T-helper 2 cell treated with Interferon-gamma antibody and Interleukin-4, amounts not matched to agents 5 μg/mL and 100 μg/mL, for 36 hours (primary cell): Measurements from ENCODE around the gene ANK3.

Experiments
- DNase-seq: peaks from one replicate; pipeline ENCODE4 v3.0.0; 2021; ENCODE audit warnings: low spot score
- H3K27ac Mint-ChIP-seq: one replicate; pipeline ENCODE4 v1.8.0; 2021; ENCODE audit warnings: mild to moderate bottlenecking, mixed read lengths
- H3K27me3 Mint-ChIP-seq: one replicate; pipeline ENCODE4 v1.8.0; 2021; ENCODE audit warnings: low read depth, mixed read lengths
- H3K36me3 Mint-ChIP-seq: one replicate; pipeline ENCODE4 v1.8.0; 2021; ENCODE audit warnings: low read depth, mixed read lengths
- H3K4me1 Mint-ChIP-seq: one replicate; pipeline ENCODE4 v1.8.0; 2021; ENCODE audit warnings: low read depth, mixed read lengths
- H3K4me3 Mint-ChIP-seq: one replicate; pipeline ENCODE4 v1.8.0; 2022; ENCODE audit warnings: mild to moderate bottlenecking, moderate library complexity, mixed read lengths
- H3K9me3 Mint-ChIP-seq: one replicate; pipeline ENCODE4 v1.8.0; 2021; ENCODE audit warnings: mixed read lengths

The ANK3 gene

DNA sequence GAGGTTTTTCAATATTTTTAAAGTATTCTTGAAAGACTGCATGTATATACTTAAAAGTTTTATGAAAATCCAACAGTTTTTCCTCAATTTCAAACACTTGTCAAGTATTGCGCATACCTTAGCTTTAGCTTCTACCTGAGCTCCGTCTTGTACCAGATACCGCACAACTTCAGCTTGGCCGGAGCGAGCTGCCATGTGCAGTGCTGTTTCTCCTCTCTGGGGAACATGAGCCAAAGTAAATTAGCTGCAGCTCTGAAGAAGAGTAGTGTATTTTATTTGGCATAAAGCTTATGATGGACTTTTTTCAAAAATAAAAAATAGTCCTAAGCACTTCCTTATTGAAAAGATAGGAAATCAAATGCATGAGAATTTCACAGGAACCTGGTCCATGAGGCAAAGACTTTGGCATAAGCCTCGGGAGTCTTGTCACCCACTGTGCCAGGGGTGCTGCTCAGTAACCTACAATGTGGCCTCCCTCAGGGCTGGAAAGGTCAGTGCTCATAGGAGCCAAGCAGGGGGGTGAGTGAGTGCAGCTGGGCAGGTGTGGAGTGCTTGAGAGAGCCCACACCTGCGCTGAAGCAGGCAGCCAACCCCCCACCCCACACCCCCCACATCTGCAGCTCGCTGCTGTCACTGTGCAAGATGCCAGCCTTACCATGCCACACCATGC lies 189.5 kb downstream of the ANK3 start:
- Mint-ChIP-seq H3K27me3 (no peaks in the 10 kb centered on the region), H3K27ac (no peak overlapping the region), H3K4me3 (no peak overlapping the region), H3K9me3 (no peaks in the 10 kb centered on the region), H3K36me3 (no peaks in the 10 kb centered on the region), H3K4me1 (no peaks in the 10 kb centered on the region)
- no peak for DNase-seq

- Mint-ChIP-seq H3K36me3 (no peaks in the 10 kb centered on the region), H3K27me3 (no peaks in the 10 kb centered on the region), H3K27ac (no peak overlapping the region), H3K9me3 (no peaks in the 10 kb centered on the region), H3K4me1 (no peaks in the 10 kb centered on the region), H3K4me3 (no peak overlapping the region)
- DNase-seq, result no peak
Measured at GRCh38 chr10:60197206-60197605, 192.5 kb downstream of the ANK3 start.

GRCh38 chr10:60194421-60194820 lies 195.3 kb downstream of the ANK3 start:
- no peak overlapping the region for H3K27ac Mint-ChIP-seq
- no peak overlapping the region for H3K4me3 Mint-ChIP-seq
- no peak for DNase-seq
- H3K27me3 Mint-ChIP-seq, result no peaks in the 10 kb centered on the region
- no peaks in the 10 kb centered on the region for H3K4me1 Mint-ChIP-seq
- H3K9me3 Mint-ChIP-seq, result peaks cover 4% of the 10 kb centered on the region
- H3K36me3 Mint-ChIP-seq, result peaks cover 4% of the 10 kb centered on the region

DNA sequence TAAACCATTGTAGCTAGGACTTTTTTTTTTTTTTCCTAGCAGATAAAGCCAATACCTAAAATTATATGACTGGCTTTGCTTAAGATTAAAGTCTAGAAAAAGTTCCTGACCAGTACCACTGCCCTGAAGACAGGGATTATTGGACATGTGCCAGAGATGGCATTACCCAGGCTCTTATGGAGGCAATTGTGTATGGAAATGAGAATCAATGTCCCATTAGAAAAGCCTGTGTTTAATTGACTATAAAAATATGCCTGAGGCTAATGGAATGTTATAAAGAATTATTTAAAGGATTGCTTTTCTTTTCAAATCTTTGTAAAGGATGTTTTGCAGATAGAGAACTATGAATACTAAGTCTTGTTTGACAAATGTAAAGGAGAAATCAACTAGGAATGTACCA lies 196.7 kb downstream of the ANK3 start:
- no peak overlapping the region for H3K4me3 Mint-ChIP-seq
- peaks cover 4% of the 10 kb centered on the region for H3K9me3 Mint-ChIP-seq
- peaks cover 4% of the 10 kb centered on the region for H3K36me3 Mint-ChIP-seq
- no peaks in the 10 kb centered on the region for H3K27me3 Mint-ChIP-seq
- no peak overlapping the region for H3K27ac Mint-ChIP-seq
- no peak for DNase-seq
- H3K4me1 Mint-ChIP-seq, result no peaks in the 10 kb centered on the region

- H3K4me1 Mint-ChIP-seq, result peaks cover 3% of the 10 kb centered on the region
- H3K27me3 Mint-ChIP-seq, result no peaks in the 10 kb centered on the region
- no peak overlapping the region for H3K27ac Mint-ChIP-seq
- H3K4me3 Mint-ChIP-seq, result no peak overlapping the region
- H3K9me3 Mint-ChIP-seq, result peaks cover 4% of the 10 kb centered on the region
- peaks cover 4% of the 10 kb centered on the region for H3K36me3 Mint-ChIP-seq
- DNase-seq, result no peak
Measured at GRCh38 chr10:60189861-60190475, 199.7 kb downstream of the ANK3 start.

- no peak for DNase-seq
- no peaks in the 10 kb centered on the region for H3K27me3 Mint-ChIP-seq
- H3K36me3 Mint-ChIP-seq, result peaks cover 4% of the 10 kb centered on the region
Measured at GRCh38 chr10:60188548-60188947, 201.1 kb downstream of the ANK3 start.

DNA sequence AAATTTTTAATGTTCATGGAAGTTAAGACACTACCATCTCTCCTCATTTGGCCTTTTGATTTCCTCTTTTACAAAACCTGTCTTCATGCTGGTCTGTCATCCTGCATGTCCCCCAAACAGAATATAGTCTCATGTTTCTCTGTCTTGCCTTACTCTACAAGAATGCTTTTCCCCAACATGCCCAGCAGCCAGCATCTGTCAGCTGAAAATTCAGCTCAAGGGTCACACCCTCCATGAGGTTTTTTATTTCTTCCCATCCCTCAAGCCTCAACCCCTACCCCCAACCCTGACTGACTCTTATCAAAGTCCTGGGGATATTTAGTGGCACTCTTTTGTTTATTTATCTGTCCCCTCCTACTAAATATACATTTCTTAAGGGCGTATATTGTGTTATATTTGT lies 202.0 kb downstream of the ANK3 start:
- Mint-ChIP-seq H3K9me3 (peaks cover 4% of the 10 kb centered on the region), H3K4me1 (peaks cover 3% of the 10 kb centered on the region), H3K27me3 (no peaks in the 10 kb centered on the region), H3K4me3 (no peak overlapping the region), H3K27ac (no peak overlapping the region), H3K36me3 (peaks cover 4% of the 10 kb centered on the region)
- DNase-seq, result no peak

More at GRCh38 chr10:60188548-60188947, 201.1 kb downstream of the ANK3 start:
- peaks cover 3% of the 10 kb centered on the region for H3K4me1 Mint-ChIP-seq
- H3K27ac Mint-ChIP-seq, result no peak overlapping the region
- peaks cover 4% of the 10 kb centered on the region for H3K9me3 Mint-ChIP-seq
- H3K4me3 Mint-ChIP-seq, result no peak overlapping the region

GRCh38 chr10:60186315-60187071 lies 203.2 kb downstream of the ANK3 start:
- H3K27ac Mint-ChIP-seq, result no peak overlapping the region
- no peaks in the 10 kb centered on the region for H3K27me3 Mint-ChIP-seq
- no peak overlapping the region for H3K4me3 Mint-ChIP-seq
- DNase-seq, result no peak
- H3K4me1 Mint-ChIP-seq, result peaks cover 3% of the 10 kb centered on the region
- peaks cover 4% of the 10 kb centered on the region for H3K9me3 Mint-ChIP-seq
- H3K36me3 Mint-ChIP-seq, result peaks cover 4% of the 10 kb centered on the region

DNA sequence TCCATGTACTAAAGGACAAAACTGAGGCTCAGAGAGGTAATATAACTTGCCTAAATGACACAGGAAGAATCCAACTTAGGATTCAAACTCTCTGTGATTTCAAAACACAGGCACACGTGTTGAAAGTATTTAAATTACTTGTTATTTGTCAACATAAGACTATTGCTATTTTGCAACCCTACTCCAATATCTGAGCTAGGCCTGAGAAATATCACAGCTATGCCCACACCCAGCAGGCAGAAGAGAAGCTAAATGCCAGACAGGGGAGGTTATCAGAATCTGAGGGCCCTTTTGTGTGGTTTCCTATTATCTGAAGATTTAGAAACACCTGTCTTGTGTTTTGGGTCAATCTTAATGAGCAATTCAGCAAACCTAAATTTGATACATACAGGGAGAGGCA lies 204.3 kb downstream of the ANK3 start:
- Mint-ChIP-seq H3K27me3 (no peaks in the 10 kb centered on the region), H3K4me3 (no peak overlapping the region), H3K4me1 (peaks cover 3% of the 10 kb centered on the region), H3K9me3 (no peaks in the 10 kb centered on the region), H3K27ac (no peak overlapping the region), H3K36me3 (no peaks in the 10 kb centered on the region)
- no peak for DNase-seq

DNA sequence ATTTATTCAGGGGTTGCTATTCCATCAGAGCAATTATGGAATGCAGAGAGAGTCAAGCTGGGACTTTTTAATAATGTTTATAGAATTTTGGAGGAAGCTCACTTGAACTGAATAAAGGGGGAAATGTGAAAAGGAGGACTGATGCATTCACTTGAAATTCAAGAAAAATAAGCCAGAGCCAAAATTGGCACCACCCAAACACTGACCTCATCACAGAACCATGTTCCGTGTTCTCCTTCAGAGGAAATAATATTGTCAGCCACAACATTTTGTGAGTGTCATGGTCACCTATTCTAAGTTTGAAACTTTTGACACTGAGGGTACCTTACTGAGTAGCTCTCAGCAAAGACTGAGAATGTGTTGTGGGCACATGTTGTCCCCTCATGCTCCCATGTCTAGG lies 207.0 kb downstream of the ANK3 start:
- Mint-ChIP-seq H3K27ac (no peak overlapping the region), H3K9me3 (no peaks in the 10 kb centered on the region), H3K4me1 (peaks cover 3% of the 10 kb centered on the region), H3K27me3 (no peaks in the 10 kb centered on the region), H3K36me3 (no peaks in the 10 kb centered on the region), H3K4me3 (no peak overlapping the region)
- no peak for DNase-seq

GRCh38 chr10:60176925-60177324 lies 212.8 kb downstream of the ANK3 start:
- H3K27ac Mint-ChIP-seq, result no peak overlapping the region
- no peak overlapping the region for H3K4me3 Mint-ChIP-seq
- DNase-seq, result no peak
- no peaks in the 10 kb centered on the region for H3K9me3 Mint-ChIP-seq
- H3K27me3 Mint-ChIP-seq, result no peaks in the 10 kb centered on the region
- H3K4me1 Mint-ChIP-seq, result no peaks in the 10 kb centered on the region
- H3K36me3 Mint-ChIP-seq, result no peaks in the 10 kb centered on the region

GRCh38 chr10:60175441-60175971 lies 214.2 kb downstream of the ANK3 start:
- DNase-seq, result no peak
- Mint-ChIP-seq H3K27me3 (no peaks in the 10 kb centered on the region), H3K4me1 (no peaks in the 10 kb centered on the region), H3K4me3 (no peak overlapping the region), H3K36me3 (no peaks in the 10 kb centered on the region), H3K27ac (no peak overlapping the region), H3K9me3 (no peaks in the 10 kb centered on the region)

- no peaks in the 10 kb centered on the region for H3K4me1 Mint-ChIP-seq
- H3K9me3 Mint-ChIP-seq, result no peaks in the 10 kb centered on the region
- H3K27ac Mint-ChIP-seq, result no peak overlapping the region
- H3K27me3 Mint-ChIP-seq, result no peaks in the 10 kb centered on the region
- no peak overlapping the region for H3K4me3 Mint-ChIP-seq
- no peaks in the 10 kb centered on the region for H3K36me3 Mint-ChIP-seq
- DNase-seq, result no peak
Measured at GRCh38 chr10:60172363-60172990, 217.2 kb downstream of the ANK3 start.
